ENCODE data around the gene MSRB3. TPM values are rescaled to one million over a fixed set of nuclear protein-coding genes. Genes with fewer than 3 reads are reported as not detected.

The MSRB3 gene
- total and polyA plus RNA-seq, 5 experiments from 2014 or later, result not detected

DNA sequence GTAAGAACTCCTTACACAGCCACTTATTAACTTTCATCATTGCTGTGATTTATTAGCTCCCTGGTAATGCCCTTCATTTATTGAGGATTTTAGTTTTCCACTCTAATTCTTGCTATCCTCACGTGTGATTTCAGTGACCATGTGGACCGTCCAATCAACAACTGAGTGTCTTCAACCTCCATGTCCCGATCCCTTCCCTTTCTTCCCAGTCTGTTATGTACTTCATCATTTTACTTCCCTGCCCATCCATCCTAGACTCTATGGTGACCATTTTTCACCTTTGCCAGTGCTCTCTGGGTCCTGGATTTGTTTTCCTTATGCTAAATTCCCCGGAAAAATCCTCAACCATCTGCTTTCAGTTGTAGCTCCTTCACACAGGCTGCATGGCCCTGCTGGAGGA lies 111.0 kb downstream of the MSRB3 start:
- Mint-ChIP-seq H3K27ac (no peak overlapping the region), H3K36me3 (no peaks in the 10 kb centered on the region), H3K27me3 (peaks cover 0 to 11% (median 3%) of the 10 kb centered on the region in 5 donors), H3K9me3 (peaks cover 0 to 4% (median 3%) of the 10 kb centered on the region in 9 donors), H3K4me3 (no peak overlapping the region), H3K4me1 (no peaks in the 10 kb centered on the region)
- POLR2A ChIA-PET, result no interaction called here
- no peak for DNase-seq
- no peak for ATAC-seq

DNA sequence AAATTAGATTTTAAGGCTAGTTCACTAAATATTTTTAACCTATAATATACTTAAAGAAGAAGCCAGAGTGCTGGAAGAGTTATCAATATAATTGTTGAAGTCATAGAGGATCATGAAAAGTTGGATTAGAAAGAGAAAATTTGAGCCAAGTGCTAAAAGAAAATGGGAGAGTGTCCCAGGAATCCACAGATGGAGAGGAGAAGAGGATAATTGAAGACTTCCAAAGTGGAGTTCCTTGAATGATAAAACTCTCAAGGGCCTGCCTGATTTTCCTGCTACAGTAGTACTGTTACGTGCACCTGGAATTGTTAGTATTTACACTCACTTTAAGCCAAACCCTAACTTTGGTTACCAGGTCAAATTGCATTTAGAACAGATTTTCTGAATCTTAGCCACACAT lies 113.2 kb downstream of the MSRB3 start:
- no peaks in the 10 kb centered on the region for H3K4me1 Mint-ChIP-seq
- H3K4me3 Mint-ChIP-seq, result no peak overlapping the region
- H3K9me3 Mint-ChIP-seq, result peaks cover 7 to 22% (median 13%) of the 10 kb centered on the region in 9 donors
- POLR2A ChIA-PET, result no interaction called here
- H3K36me3 Mint-ChIP-seq, result no peaks in the 10 kb centered on the region
- H3K27ac Mint-ChIP-seq, result no peak overlapping the region
- DNase-seq (no peak), ATAC-seq (no peak)
- peaks cover 0 to 11% (median 3%) of the 10 kb centered on the region in 5 donors for H3K27me3 Mint-ChIP-seq

DNA sequence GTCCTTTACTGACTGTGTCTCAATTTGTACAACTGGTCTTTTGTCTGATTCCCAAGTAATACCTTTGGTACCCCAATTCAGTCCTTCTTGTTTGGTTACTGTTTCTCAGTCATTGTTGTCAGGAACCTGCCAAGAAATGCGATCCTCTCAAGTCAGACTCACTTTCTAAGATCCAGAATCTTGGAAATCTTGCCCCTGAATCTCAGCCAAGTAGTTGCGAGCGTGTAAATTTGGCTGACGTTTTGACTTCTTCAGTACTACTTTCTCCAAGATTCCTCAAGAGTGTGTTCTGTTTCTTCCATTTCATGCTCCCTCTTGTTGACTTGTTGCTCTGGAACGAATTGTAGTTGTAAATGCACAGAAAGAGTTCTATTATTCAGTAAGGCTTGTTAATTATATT lies 114.0 kb downstream of the MSRB3 start:
- ATAC-seq (no peak), DNase-seq (no peak)
- H3K9me3 Mint-ChIP-seq, result peaks cover 7 to 30% (median 17%) of the 10 kb centered on the region in 9 donors
- H3K4me3 Mint-ChIP-seq, result no peak overlapping the region
- H3K27ac Mint-ChIP-seq, result no peak overlapping the region
- H3K27me3 Mint-ChIP-seq, result peaks cover 0 to 11% (median 3%) of the 10 kb centered on the region in 5 donors
- no peaks in the 10 kb centered on the region for H3K4me1 Mint-ChIP-seq
- H3K36me3 Mint-ChIP-seq, result no peaks in the 10 kb centered on the region
- POLR2A ChIA-PET, result no interaction called here

DNA sequence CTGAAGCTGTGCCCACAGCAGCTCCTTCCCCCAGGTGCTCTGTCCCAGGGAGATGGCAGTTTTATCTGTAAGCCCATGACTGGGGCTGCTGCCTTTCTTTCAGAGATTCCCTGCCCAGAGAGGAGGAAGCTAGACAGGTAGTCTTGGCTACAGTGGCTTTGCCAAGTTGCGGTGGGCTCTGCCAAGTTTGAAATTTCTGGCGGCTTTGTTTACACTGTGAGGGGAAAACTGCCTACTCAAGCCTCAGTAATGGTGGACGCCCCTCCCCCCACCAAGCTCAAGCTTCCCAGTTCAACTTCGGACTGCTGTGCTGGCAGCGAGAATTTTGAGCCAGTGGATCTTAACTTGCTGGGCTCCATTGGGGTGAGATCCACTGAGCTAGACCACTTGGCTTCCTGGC lies 124.7 kb downstream of the MSRB3 start:
- peaks cover 0 to 51% (median 20%) of the 10 kb centered on the region in 9 donors for H3K9me3 Mint-ChIP-seq
- no peak for DNase-seq
- no peak overlapping the region for H3K4me3 Mint-ChIP-seq
- no peak overlapping the region for H3K27ac Mint-ChIP-seq
- H3K36me3 Mint-ChIP-seq, result peaks cover 0 to 6% (median 0%) of the 10 kb centered on the region in 3 donors
- H3K27me3 Mint-ChIP-seq, result peaks cover 0 to 9% (median 0%) of the 10 kb centered on the region in 5 donors
- POLR2A ChIA-PET, result no interaction called here
- no peaks in the 10 kb centered on the region for H3K4me1 Mint-ChIP-seq
- ATAC-seq, result no peak

DNA sequence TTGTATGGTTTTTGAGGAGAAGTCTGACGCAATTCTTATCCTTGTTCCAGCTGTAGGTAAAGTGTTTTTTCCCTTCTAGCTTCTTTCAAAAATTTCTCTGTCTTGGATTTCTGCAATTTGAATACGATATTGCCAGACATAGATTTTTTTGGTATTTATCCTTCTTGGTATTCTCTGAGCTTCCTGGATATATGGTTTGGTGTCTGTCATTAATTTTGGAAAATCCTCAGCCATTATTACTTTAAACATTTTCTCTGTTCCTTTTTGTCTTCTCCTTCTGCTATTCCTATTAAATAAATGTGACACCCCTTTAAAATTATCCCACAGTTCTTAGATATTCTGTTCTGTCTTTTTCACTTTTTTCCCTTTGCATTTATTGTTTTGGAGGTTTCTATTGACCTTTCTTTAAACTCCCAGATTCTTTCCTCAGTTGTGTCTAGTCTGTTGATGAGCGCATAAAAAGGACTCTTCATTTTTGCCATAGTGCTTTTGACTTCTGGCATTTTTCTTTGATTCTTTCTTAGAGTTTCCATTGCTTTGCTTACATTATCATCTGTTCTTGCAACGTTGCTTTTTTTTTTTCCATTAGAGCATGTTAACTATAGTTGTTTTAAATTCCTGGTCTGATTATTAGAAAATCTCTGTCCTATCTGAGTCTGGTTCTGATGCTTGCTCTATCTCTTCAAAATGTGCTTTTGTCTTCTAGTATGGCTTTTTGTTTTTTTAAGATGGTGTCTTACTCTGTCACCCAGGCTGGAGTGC lies 129.1 kb downstream of the MSRB3 start:
- DNase-seq, result no peak
- Mint-ChIP-seq H3K27me3 (peaks cover 0 to 9% (median 0%) of the 10 kb centered on the region in 5 donors), H3K4me1 (no peaks in the 10 kb centered on the region), H3K4me3 (no peak overlapping the region), H3K9me3 (peaks cover 0 to 11% (median 0%) of the 10 kb centered on the region in 9 donors), H3K36me3 (no peaks in the 10 kb centered on the region), H3K27ac (no peak overlapping the region)
- POLR2A ChIA-PET, result no interaction called here
- ATAC-seq, result no peak

DNA sequence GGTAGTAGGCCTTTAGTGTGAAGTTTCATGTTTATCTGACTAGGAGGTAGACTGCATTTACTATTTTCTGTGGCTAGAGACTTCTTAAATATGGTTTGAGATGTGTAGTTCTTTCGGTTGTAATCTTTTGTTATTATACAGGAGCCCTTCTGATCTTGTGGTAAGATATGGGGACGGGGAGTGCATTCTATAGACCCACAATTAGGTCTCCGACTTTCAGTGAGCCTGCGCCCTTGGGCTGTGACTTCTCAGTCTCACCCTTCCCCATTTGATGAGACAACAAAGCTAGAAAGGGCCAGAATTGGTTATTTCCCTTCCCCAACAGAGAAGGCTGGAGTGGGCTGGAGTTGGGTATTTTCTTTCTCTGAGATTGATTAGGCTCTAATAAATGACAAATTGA lies 130.0 kb downstream of the MSRB3 start:
- H3K27ac Mint-ChIP-seq, result no peak overlapping the region
- peaks cover 0 to 9% (median 0%) of the 10 kb centered on the region in 5 donors for H3K27me3 Mint-ChIP-seq
- ATAC-seq (no peak), DNase-seq (no peak)
- H3K4me3 Mint-ChIP-seq, result no peak overlapping the region
- no peaks in the 10 kb centered on the region for H3K36me3 Mint-ChIP-seq
- no peaks in the 10 kb centered on the region for H3K4me1 Mint-ChIP-seq
- POLR2A ChIA-PET, result no interaction called here
- peaks cover 0 to 8% (median 0%) of the 10 kb centered on the region in 9 donors for H3K9me3 Mint-ChIP-seq

DNA sequence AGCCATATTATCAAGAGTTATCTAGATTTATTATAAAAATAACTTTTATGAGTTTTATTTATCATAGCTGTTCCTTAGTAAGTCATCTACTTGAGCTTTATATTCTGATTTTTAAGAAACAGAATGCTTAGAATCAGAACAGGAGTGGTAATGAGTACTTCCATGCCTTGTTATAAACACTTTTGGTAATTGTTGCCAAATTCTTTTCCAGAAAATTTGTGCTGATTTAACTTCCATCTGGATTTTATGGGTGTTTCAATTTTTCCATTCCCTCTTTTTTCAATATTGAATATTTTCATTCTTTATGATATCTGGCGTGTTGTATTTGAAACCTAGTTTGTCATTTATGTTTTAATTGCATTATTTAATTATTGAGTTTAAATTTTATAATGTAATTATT lies 131.2 kb downstream of the MSRB3 start:
- H3K27me3 Mint-ChIP-seq, result peaks cover 0 to 9% (median 0%) of the 10 kb centered on the region in 5 donors
- POLR2A ChIA-PET, result no interaction called here
- H3K4me3 Mint-ChIP-seq, result no peak overlapping the region
- DNase-seq (no peak), ATAC-seq (no peak)
- H3K4me1 Mint-ChIP-seq, result peaks cover 0 to 2% (median 0%) of the 10 kb centered on the region in 4 donors
- H3K9me3 Mint-ChIP-seq, result peaks cover 0 to 7% (median 0%) of the 10 kb centered on the region in 9 donors
- H3K36me3 Mint-ChIP-seq, result no peaks in the 10 kb centered on the region
- no peak overlapping the region for H3K27ac Mint-ChIP-seq

DNA sequence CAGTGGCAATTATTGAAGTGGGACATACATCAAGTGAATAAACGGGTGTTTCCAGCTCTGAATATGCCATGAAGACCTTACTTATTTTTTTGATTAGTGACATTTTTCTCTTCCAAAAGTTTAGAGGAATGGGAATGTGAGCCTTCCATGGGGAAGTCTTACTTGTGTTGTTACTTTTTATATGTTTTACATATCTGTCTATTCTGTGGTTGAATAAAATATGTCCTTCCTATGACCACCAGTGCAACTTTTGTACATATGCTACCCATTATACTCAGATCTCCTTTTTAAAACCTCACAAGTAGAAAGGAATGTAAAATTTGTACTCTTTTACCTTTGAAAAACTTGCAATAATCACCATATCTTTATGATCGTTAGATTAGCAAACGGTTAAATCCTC lies 132.7 kb downstream of the MSRB3 start:
- Mint-ChIP-seq H3K4me3 (no peak overlapping the region), H3K9me3 (peaks cover 0 to 5% (median 0%) of the 10 kb centered on the region in 9 donors), H3K36me3 (no peaks in the 10 kb centered on the region), H3K4me1 (peaks cover 0 to 2% (median 0%) of the 10 kb centered on the region in 4 donors), H3K27ac (no peak overlapping the region), H3K27me3 (peaks cover 0 to 5% (median 0%) of the 10 kb centered on the region in 5 donors)
- ATAC-seq (no peak), DNase-seq (no peak)
- POLR2A ChIA-PET, result no interaction called here

DNA sequence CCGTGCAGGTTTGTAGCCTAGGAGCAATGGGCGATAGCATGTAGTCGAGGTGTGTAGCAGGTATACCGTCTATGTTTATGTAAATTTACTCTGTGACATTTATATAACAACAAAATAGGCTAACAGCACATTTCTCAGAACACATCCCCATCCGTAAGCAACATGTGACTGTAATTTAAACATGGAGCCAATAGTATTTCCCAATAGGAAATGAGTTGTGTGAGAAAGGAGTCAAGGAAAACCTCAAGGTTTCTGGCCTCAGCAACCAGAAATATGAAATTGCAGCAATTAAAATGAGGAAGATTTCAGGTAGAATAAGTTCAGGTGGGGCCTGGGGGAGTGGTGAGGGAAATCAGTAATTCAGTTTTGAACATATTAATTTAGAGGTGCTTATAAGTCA lies 136.0 kb downstream of the MSRB3 start:
- POLR2A ChIA-PET, result no interaction called here
- Mint-ChIP-seq H3K27me3 (peaks cover 0 to 2% (median 0%) of the 10 kb centered on the region in 5 donors), H3K36me3 (no peaks in the 10 kb centered on the region), H3K9me3 (peaks cover 0 to 6% (median 0%) of the 10 kb centered on the region in 9 donors), H3K4me3 (no peak overlapping the region), H3K4me1 (peaks cover 0 to 2% (median 0%) of the 10 kb centered on the region in 4 donors), H3K27ac (no peak overlapping the region)
- ATAC-seq (no peak), DNase-seq (no peak)

DNA sequence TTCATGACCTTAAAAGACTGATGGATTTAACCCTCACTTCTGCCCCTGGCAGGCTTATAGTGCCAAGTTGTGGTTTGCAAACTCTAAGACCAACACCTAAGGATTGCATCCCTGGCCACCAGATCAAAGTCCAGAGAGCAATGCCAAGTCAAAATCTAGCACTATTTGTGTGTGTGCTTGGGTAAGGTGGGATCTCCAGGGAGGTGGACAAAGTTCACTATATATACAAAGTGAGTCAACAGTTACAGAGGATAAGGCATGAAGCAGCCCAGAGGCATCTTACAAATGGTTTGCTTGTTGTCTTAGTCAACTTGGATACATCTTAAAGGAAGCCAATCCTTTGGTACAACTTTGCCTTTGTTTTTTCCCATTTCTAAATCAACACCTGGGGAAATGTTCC lies 137.3 kb downstream of the MSRB3 start:
- Mint-ChIP-seq H3K36me3 (no peaks in the 10 kb centered on the region), H3K27ac (no peak overlapping the region), H3K4me3 (no peak overlapping the region), H3K27me3 (peaks cover 0 to 5% (median 2%) of the 10 kb centered on the region in 5 donors), H3K4me1 (peaks cover 0 to 2% (median 0%) of the 10 kb centered on the region in 4 donors), H3K9me3 (peaks cover 0 to 7% (median 4%) of the 10 kb centered on the region in 9 donors)
- DNase-seq (no peak), ATAC-seq (no peak)
- POLR2A ChIA-PET, result no interaction called here

DNA sequence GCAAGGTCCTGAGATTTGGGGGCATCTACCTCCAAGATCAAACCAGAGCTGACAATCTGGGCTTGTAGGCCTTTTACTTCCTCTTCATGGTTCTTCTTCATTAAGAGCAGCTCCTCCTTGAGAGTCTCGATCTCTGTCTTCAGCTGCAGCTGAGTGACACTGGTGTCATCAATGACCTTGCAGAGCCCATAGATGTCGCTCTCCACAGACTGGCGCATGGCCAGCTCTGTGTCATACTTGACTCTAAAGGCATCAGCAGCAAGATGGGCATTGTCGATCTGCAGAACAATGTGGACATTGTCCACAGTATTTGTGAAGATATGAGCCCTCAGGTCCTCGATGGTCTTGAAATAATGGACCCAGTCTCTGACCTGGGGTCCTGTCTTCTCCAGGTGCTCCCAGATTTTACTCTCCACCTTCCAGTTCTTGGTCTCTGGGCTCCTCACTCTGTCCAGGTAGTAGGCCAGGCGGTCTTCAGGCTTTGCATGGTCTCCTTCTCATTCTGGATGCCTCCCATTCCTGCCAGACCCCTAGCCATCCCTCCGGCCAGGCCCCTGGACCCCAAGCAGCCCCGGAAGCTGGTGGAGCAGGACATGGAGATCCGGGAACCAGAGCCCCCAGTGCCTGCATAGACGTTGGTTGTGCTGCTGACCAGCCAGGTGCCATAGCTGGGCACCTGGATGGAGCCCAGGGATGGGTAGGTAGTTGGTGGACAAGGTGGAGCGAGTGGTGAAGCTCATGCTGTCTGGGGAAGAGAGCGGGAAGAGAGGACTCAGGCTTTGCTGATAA lies 141.0 kb downstream of the MSRB3 start:
- no peak for ATAC-seq

DNA sequence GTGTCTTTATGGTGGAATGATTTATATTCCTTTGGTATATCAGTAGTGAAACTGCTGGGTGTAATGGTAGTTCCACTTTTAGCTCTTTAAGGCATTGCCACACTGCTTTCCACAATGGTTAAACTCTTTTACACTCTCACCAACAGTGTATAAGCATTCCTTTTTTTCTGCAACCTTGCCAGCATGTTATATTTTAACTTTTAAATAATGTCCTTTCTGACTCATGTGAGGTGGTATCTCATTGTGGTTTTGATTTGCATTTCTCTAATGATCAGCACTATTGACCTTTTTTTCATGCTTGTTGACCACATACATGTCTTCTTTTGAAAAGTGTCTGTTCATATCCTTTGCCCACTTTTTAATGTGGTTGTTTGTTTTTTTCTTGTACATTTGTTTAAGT lies 142.5 kb downstream of the MSRB3 start:
- ATAC-seq (no peak), DNase-seq (no peak)
- Mint-ChIP-seq H3K27me3 (peaks cover 0 to 5% (median 2%) of the 10 kb centered on the region in 5 donors), H3K36me3 (peaks cover 0 to 11% (median 0%) of the 10 kb centered on the region in 3 donors), H3K27ac (no peak overlapping the region), H3K4me3 (no peak overlapping the region), H3K4me1 (no peaks in the 10 kb centered on the region), H3K9me3 (peaks cover 2 to 29% (median 17%) of the 10 kb centered on the region in 9 donors)
- POLR2A ChIA-PET, result no interaction called here

More for the DNA sequence above, 141.0 kb downstream of the MSRB3 start:
- Mint-ChIP-seq H3K27ac (no peak overlapping the region), H3K36me3 (peaks cover 0 to 11% (median 0%) of the 10 kb centered on the region in 3 donors), H3K27me3 (peaks cover 0 to 5% (median 2%) of the 10 kb centered on the region in 5 donors), H3K4me1 (no peaks in the 10 kb centered on the region), H3K4me3 (no peak overlapping the region), H3K9me3 (peaks cover 0 to 22% (median 14%) of the 10 kb centered on the region in 9 donors)
- DNase-seq, result no peak
- POLR2A ChIA-PET, result no interaction called here

DNA sequence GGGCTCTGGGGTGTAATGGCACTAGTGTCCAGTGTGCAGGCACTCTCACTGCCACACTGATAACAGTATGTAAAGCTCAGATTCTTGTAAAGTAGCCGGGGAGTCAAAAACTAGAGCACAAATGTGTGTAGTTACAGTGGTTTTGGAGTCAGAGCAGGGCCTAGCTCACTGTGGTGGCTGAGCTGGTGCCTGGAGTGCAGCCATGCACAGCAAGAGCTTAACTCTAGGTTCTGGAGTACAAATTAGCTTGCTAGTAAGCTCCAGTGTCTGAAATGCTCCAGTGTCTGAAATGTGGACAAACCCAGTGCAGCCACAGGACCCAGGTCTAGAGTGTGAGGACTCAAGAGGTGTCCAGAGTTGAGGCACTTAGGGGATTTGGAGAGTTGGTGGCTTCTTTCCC lies 149.2 kb downstream of the MSRB3 start:
- peaks cover 0 to 16% (median 2%) of the 10 kb centered on the region in 5 donors for H3K27me3 Mint-ChIP-seq
- no peaks in the 10 kb centered on the region for H3K4me1 Mint-ChIP-seq
- peaks cover 0 to 4% (median 0%) of the 10 kb centered on the region in 3 donors for H3K36me3 Mint-ChIP-seq
- ATAC-seq, result no peak
- no peak overlapping the region for H3K27ac Mint-ChIP-seq
- no peak for DNase-seq
- POLR2A ChIA-PET, result no interaction called here
- no peak overlapping the region for H3K4me3 Mint-ChIP-seq
- H3K9me3 Mint-ChIP-seq, result peaks cover 2 to 22% (median 11%) of the 10 kb centered on the region in 9 donors

Data from naive thymus-derived CD8-positive, alpha-beta T cell (primary cell).